Psoas muscle (tissue), 8 donors: ENCODE measurements around the gene ETS1. TPM values are rescaled to one million over a fixed set of nuclear protein-coding genes. Genes with fewer than 3 reads are reported as not detected.

ENCODE experiments used
- ATAC-seq, 4 donors: fragments of 200-7000 bp; cut with Tn5 transposase; one replicate each; pipeline ENCODE4 v1.9.1; 2020; ENCODE audit warnings: moderate library complexity in 3 of 4, mild to moderate bottlenecking in 2 of 4
- DNase-seq, 2 donors: peaks; one replicate each; pipeline ENCODE4 v3.0.0-alpha.2; 2020
- H3K27ac ChIP-seq: fragments of 200-600 bp; one replicate; pipeline ENCODE4 v1.8.0; 2022
- H3K27me3 ChIP-seq, 3 donors: fragments of 200-600 bp in 1 of 3; one replicate each; pipeline versions ENCODE4 v1.6.1 to v1.8.0; 2013 to 2022; ENCODE audit warnings: low read length in 2 of 3, mild to moderate bottlenecking in 2 of 3, moderate library complexity in 1 of 3; ENCODE audit not compliant: insufficient read depth in 3 of 3
- H3K36me3 ChIP-seq, 2 donors: fragments of 200-600 bp in 1 of 2; one replicate each; pipeline versions ENCODE4 v1.6.1 to v1.8.0; 2013 to 2022; ENCODE audit warnings: low read depth in 1 of 2, mild to moderate bottlenecking in 1 of 2, moderate library complexity in 1 of 2; ENCODE audit not compliant: insufficient read depth in 1 of 2
- H3K4me1 ChIP-seq: fragments of 200-600 bp; one replicate; pipeline ENCODE4 v1.8.0; 2022
- H3K4me3 ChIP-seq: fragments of 200-600 bp; one replicate; pipeline ENCODE4 v1.8.0; 2022; ENCODE audit warnings: mild to moderate bottlenecking
- H3K9me3 ChIP-seq: fragments of 200-600 bp; one replicate; pipeline ENCODE4 v1.8.0; 2022
- CTCF ChIP-seq: fragments of 200-600 bp; IDR thresholded peaks from one replicate; pipeline ENCODE4 v1.8.0; 2022; ENCODE audit warnings: antibody characterized with exemption
- WGBS, 3 donors: extraction: QIAGEN DNeasy Blood & Tissue Kit; methylation state at CpG; one replicate each; pipeline versions ENCODE4 v1.1.6 to v1.1.7; 2013; 5-methylcytosine and 5-hydroxymethylcytosine counted together
- intact Hi-C, 2 donors: fragments of 100-400 bp; cut with DNase I; formaldehyde crosslinking; loops; one replicate each; pipeline versions ENCODE4 v1.11.0 to v1.14.2; 2022
- polyA plus RNA-seq, 3 donors: library from polyadenylated mRNA; stranded (reverse); fragments of 200-250 nt; gene quantifications; one replicate each; pipeline ENCODE4 v1.2.3, GENCODE V29; 2013
- total RNA-seq, 4 donors: library from RNA; stranded (reverse); fragmentation: NEBNext Ultra II Directional in 2 of 4; extraction: Animal tissue kit (Norgen Biotek cat#: 25700) in 2 of 4; gene quantifications; one replicate each; pipeline versions ENCODE4 v1.2.1 to v1.2.4, GENCODE V29; 2021 to 2023
- donor health status: healthy with polysubstance abuse.
- donor health status: DM: no; HTN: no; CAD: no; lungs with moderate emphysema.
- donor health status: Bipolar disorder and iron deficiency.
- donor health status: healthy.
- donor health status: DM: yes; HTN: yes; CAD: no.
- donor health status: DM: no; HTN: no; CAD: no.
- donor health status: DM: no; HTN: no; CAD: no.
- donor health status: DM: yes; HTN: yes; CAD: no.

The ETS1 gene
- total and polyA plus RNA-seq, 7 donors, result 8.5 to 32.4 (median 19.3) TPM

GRCh38 chr11:128476729-128477128 lies 110.6 kb downstream of the ETS1 start:
- intact Hi-C loops, result no loop called here
- Histone ChIP-seq H3K4me1 (peaks cover 33% of the 10 kb centered on the region), H3K27ac (no peak overlapping the region), H3K27me3 (no peaks in the 10 kb centered on the region), H3K9me3 (no peaks in the 10 kb centered on the region), H3K36me3 (peaks cover 0 to 40% of the 10 kb centered on the region in 2 donors), H3K4me3 (no peak overlapping the region)
- 82 to 83% (median 82%) methylated on average over 7 of the region's 7 CpGs for WGBS, 3 donors
- TF ChIP-seq CTCF, result no peak
- no peak for ATAC-seq
- no peak for DNase-seq

GRCh38 chr11:128476049-128476448 lies 111.3 kb downstream of the ETS1 start:
- no peak for TF ChIP-seq CTCF
- Histone ChIP-seq H3K9me3 (no peaks in the 10 kb centered on the region), H3K4me1 (peaks cover 28% of the 10 kb centered on the region), H3K4me3 (no peak overlapping the region), H3K36me3 (peaks cover 0 to 40% of the 10 kb centered on the region in 2 donors), H3K27me3 (no peaks in the 10 kb centered on the region), H3K27ac (no peak overlapping the region)
- intact Hi-C loops, result no loop called here
- DNase-seq, result no peak
- WGBS, 3 donors, result 33 to 39% (median 35%) methylated on average over 1 of the region's 1 CpG
- no peak for ATAC-seq

GRCh38 chr11:128474036-128474874 lies 113.1 kb downstream of the ETS1 start:
- Histone ChIP-seq H3K4me3 (no peak overlapping the region), H3K9me3 (no peaks in the 10 kb centered on the region), H3K36me3 (peaks cover 3 to 34% of the 10 kb centered on the region in 2 donors), H3K4me1 (peaks cover 18% of the 10 kb centered on the region), H3K27ac (no peak overlapping the region), H3K27me3 (no peaks in the 10 kb centered on the region)
- intact Hi-C loops, result no loop called here
- ATAC-seq (peak in 2 of 4 donors; percentile 41 to 56), DNase-seq (no peak)
- no peak for TF ChIP-seq CTCF
- WGBS, 3 donors, result 37 to 42% (median 42%) methylated on average over 8 of the region's 8 CpGs

GRCh38 chr11:128473636-128474035 lies 113.7 kb downstream of the ETS1 start:
- intact Hi-C loops, result no loop called here
- peaks cover 3 to 32% of the 10 kb centered on the region in 2 donors for H3K36me3 ChIP-seq
- H3K27me3 ChIP-seq, result no peaks in the 10 kb centered on the region
- peaks cover 19% of the 10 kb centered on the region for H3K4me1 ChIP-seq
- no peak overlapping the region for H3K4me3 ChIP-seq
- no peaks in the 10 kb centered on the region for H3K9me3 ChIP-seq
- TF ChIP-seq CTCF, result no peak
- no peak overlapping the region for H3K27ac ChIP-seq
- ATAC-seq (peak in 2 of 4 donors; percentile 26 to 31), DNase-seq (no peak)
- WGBS, 3 donors, result 45 to 49% (median 46%) methylated on average over 4 of the region's 4 CpGs
